ENCODE measurements around the gene ZNF610. TPM values are rescaled to one million over a fixed set of nuclear protein-coding genes. Genes with fewer than 3 reads are reported as not detected.

ZNF610 gene
- total RNA-seq, 1 experiment from 2014 or later, result not detected

DNA sequence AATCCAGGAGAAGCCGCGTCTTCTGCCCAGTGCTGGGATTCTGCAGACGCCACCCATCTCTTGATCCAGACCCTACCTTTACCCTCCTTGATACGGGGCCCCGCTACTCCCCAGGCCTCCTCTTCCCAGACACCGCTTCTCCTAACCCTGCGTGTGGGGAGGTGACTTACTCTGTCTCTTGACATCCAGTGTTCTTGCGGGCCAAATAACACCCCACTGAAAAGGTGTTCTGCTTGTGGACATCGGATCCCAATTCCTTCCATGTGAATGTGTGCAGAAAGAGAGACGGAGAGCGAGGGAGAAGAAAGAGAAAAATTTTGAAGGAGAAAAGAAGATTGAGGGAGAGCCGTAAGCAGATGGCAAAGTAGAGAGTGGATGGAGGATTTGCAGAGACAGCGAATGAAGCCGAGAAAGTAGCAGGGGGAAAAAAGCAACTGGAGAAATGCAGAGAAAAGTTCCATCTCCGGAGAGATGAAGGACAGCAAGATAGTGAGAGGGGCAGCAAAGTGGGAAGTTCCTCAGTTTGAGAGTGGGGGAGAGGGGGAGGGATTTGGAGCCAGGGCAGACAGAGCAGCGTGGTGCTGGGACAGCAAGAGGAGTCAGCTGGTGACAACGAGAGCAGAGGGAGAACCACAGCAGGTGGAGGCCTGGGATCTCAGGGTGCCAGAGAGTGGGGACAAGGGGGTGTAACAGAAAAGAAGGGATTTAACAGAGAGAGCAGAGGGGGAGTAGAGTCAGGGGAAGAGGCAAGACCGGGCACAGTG is 38.3 kb upstream of the ZNF610 start (continued):
- no peak for TF ChIP-seq CEBPB (IDR thresholded peaks at IDR 0.05; ENCODE audit: low read depth)
- TF ChIP-seq, protein P1, sequence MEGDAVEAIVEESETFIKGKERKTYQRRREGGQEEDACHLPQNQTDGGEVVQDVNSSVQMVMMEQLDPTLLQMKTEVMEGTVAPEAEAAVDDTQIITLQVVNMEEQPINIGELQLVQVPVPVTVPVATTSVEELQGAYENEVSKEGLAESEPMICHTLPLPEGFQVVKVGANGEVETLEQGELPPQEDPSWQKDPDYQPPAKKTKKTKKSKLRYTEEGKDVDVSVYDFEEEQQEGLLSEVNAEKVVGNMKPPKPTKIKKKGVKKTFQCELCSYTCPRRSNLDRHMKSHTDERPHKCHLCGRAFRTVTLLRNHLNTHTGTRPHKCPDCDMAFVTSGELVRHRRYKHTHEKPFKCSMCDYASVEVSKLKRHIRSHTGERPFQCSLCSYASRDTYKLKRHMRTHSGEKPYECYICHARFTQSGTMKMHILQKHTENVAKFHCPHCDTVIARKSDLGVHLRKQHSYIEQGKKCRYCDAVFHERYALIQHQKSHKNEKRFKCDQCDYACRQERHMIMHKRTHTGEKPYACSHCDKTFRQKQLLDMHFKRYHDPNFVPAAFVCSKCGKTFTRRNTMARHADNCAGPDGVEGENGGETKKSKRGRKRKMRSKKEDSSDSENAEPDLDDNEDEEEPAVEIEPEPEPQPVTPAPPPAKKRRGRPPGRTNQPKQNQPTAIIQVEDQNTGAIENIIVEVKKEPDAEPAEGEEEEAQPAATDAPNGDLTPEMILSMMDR (IDR thresholded peaks at IDR 0.05 in 2 of 3, conservative IDR thresholded peaks at IDR 0.05 in 1 of 3; ENCODE audit: borderline replicate concordance in 1 of 3, insufficient read depth in 1 of 3, low read depth in 2 of 3, low read length in 2 of 3), result no peak

DNA sequence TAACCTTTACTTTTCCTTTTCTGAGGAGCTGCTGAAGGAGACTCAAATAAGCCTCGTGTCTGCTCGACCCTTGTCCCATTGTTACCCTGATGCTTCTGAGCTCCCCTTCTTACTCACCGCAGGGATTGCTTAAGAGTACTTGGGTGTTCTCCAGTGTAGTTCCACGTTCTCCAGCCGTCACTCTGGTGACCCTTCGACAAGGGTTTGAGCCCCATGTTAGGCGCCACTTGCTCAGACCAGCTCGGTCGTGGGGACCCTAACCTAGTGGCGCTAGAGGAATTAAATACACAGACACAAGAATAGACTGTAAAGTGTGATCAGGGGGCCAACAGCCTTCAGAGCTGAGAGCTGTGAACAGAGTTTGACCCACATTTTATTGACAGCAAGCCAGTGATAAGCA is 28.8 kb upstream of the ZNF610 start:
- TF ChIP-seq EZH2phosphoT487 (IDR thresholded peaks at IDR 0.05; ENCODE audit: borderline replicate concordance), result no peak
- TF ChIP-seq, protein P2, sequence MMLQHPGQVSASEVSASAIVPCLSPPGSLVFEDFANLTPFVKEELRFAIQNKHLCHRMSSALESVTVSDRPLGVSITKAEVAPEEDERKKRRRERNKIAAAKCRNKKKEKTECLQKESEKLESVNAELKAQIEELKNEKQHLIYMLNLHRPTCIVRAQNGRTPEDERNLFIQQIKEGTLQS (IDR thresholded peaks at IDR 0.05), result no peak
- no peak for TF ChIP-seq ZNF274 (IDR thresholded peaks at IDR 0.05; ENCODE audit: low read depth, low read length)
- TF ChIP-seq POLR2A (IDR thresholded peaks at IDR 0.05; ENCODE audit: borderline replicate concordance, extremely low read depth, insufficient read depth, insufficient read length), result no peak
- TF ChIP-seq CBX3 (IDR thresholded peaks at IDR 0.05; ENCODE audit: low read depth), result no peak; the same call in 1 of the 2 replicates
- TF ChIP-seq, protein P3, sequence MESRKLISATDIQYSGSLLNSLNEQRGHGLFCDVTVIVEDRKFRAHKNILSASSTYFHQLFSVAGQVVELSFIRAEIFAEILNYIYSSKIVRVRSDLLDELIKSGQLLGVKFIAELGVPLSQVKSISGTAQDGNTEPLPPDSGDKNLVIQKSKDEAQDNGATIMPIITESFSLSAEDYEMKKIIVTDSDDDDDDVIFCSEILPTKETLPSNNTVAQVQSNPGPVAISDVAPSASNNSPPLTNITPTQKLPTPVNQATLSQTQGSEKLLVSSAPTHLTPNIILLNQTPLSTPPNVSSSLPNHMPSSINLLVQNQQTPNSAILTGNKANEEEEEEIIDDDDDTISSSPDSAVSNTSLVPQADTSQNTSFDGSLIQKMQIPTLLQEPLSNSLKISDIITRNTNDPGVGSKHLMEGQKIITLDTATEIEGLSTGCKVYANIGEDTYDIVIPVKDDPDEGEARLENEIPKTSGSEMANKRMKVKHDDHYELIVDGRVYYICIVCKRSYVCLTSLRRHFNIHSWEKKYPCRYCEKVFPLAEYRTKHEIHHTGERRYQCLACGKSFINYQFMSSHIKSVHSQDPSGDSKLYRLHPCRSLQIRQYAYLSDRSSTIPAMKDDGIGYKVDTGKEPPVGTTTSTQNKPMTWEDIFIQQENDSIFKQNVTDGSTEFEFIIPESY (IDR thresholded peaks at IDR 0.05; ENCODE audit: extremely low read depth, insufficient replicate concordance, low read length), result no peak
- TF ChIP-seq EZH2 (IDR thresholded peaks at IDR 0.05), result no peak
- TF ChIP-seq ELF1 (IDR thresholded peaks at IDR 0.05; ENCODE audit: borderline replicate concordance, low read depth), result no peak
- TF ChIP-seq TCF7L2 (IDR thresholded peaks at IDR 0.05; ENCODE audit: borderline replicate concordance, extremely low read depth, insufficient read depth, insufficient read length), result no peak
- no peak for TF ChIP-seq POLR2AphosphoS5 (IDR thresholded peaks at IDR 0.05; ENCODE audit: low read depth, low read length)
- no peak for TF ChIP-seq CEBPB (IDR thresholded peaks at IDR 0.05; ENCODE audit: low read depth)
- no peak for TF ChIP-seq EGR1 (IDR thresholded peaks at IDR 0.05; ENCODE audit: low read depth)
- TF ChIP-seq ZFX (IDR thresholded peaks at IDR 0.05), result no peak
- H3K27ac ChIP-seq (ENCODE audit: low read depth, low read length), result no peak overlapping the region
- no peak for ATAC-seq
- H3K9me3 ChIP-seq (ENCODE audit: control insufficient read depth in 1 of 2, insufficient read depth in 1 of 2, low read depth in 1 of 2, low read length in 2 of 2), result peaks cover 29 to 31% of the 10 kb centered on the region in 2 experiments; a peak in 3 of 4 replicates
- no peaks in the 10 kb centered on the region for H3K9me2 ChIP-seq (ENCODE audit: insufficient read depth)
- H3K36me3 ChIP-seq (ENCODE audit: control insufficient read depth in 1 of 2, insufficient read depth in 2 of 2, low read length in 2 of 2), result peaks cover 3 to 37% of the 10 kb centered on the region in 2 experiments; a peak in 3 of 4 replicates
- ChIA-PET CTCF (no interaction called here), RAD21 (ENCODE audit: low non-redundant PET in 1 of 2, low total read pairs in 2 of 2, uncharacterized antibody in 2 of 2, unreplicated experiment in 2 of 2) (no interaction called here), POLR2A (no interaction called here)
- no TSS peak for BruUV-seq (replicated peaks)
- no peak overlapping the region for H3K4me3 ChIP-seq (replicated peaks in 1 of 2; ENCODE audit: low read depth in 1 of 2, low read length in 2 of 2)
- H3K79me2 ChIP-seq (ENCODE audit: insufficient read depth, low read length), result no peaks in the 10 kb centered on the region
- no peaks in the 10 kb centered on the region for H3K27me3 ChIP-seq (ENCODE audit: insufficient read depth, low read length)
- no peaks in the 10 kb centered on the region for H3K4me1 ChIP-seq (ENCODE audit: control insufficient read depth in 1 of 2, insufficient read depth in 2 of 2, low read length in 2 of 2)
- H3K4me2 ChIP-seq (ENCODE audit: low read length), result no peak overlapping the region
- H3K9ac ChIP-seq (ENCODE audit: low read length), result no peak overlapping the region
- H4K20me1 ChIP-seq (ENCODE audit: insufficient read depth), result no peaks in the 10 kb centered on the region
- intact Hi-C loops (cut with micrococcal nuclease), result no loop called here
- peak; percentile 7 for DNase-seq (ENCODE audit: low read depth, low spot score)
- H2AFZ ChIP-seq (ENCODE audit: low read depth, low read length, poor library complexity, severe bottlenecking), result no peak overlapping the region

All from HCT116 (cell line).